Activated B cell treated with CpG ODN at 0.5 μM for 24 hours (primary cell): Measurements from ENCODE around the gene PELI2. TPM values are rescaled to one million over a fixed set of nuclear protein-coding genes. Genes with fewer than 3 reads are reported as not detected.

Experiments
- ATAC-seq: fragments of 200-7000 bp; cut with Tn5 transposase; one replicate; pipeline ENCODE4 v1.10.0; 2021; ENCODE audit warnings: low read depth, mild to moderate bottlenecking, moderate library complexity
- CTCF ChIA-PET: fragments of 350-600 bp; sonication (Branson Sonifier 250); formaldehyde crosslinking; loops from one replicate; lab custom pipeline; 2021; ENCODE audit warnings: antibody characterized with exemption; lab: Charles Lee
- POLR2A ChIA-PET: fragments of 350-600 bp; sonication (Branson Sonifier 250); formaldehyde crosslinking; loops from one replicate; lab custom pipeline; 2021; ENCODE audit warnings: antibody characterized with exemption; lab: Charles Lee
- DNase-seq: peaks from one replicate; pipeline ENCODE4 v3.0.0; 2022
- H3K27ac Mint-ChIP-seq: one replicate; pipeline ENCODE4 v1.8.0; 2020; ENCODE audit warnings: mixed read lengths
- H3K27me3 Mint-ChIP-seq: one replicate; pipeline ENCODE4 v1.8.0; 2021; ENCODE audit warnings: mixed read lengths
- H3K36me3 Mint-ChIP-seq: one replicate; pipeline ENCODE4 v1.8.0; 2021; ENCODE audit warnings: low read depth, mixed read lengths
- H3K4me1 Mint-ChIP-seq: one replicate; pipeline ENCODE4 v1.8.0; 2021; ENCODE audit warnings: mixed read lengths
- H3K4me3 Mint-ChIP-seq: one replicate; pipeline ENCODE4 v1.8.0; 2020; ENCODE audit warnings: mild to moderate bottlenecking, mixed read lengths
- H3K9me3 Mint-ChIP-seq: one replicate; pipeline ENCODE4 v1.8.0; 2020; ENCODE audit warnings: mixed read lengths
- CTCF ChIP-seq: fragments of 200-600 bp; IDR thresholded peaks from one replicate; pipeline ENCODE4 v1.8.0; 2022; ENCODE audit warnings: antibody characterized with exemption, mild to moderate bottlenecking
- intact Hi-C: fragments of 100-400 bp; cut with micrococcal nuclease; formaldehyde crosslinking; loops from one replicate; pipeline ENCODE4 v1.15.1; 2024
- total RNA-seq: library from RNA; stranded (reverse); gene quantifications from 2 replicates; pipeline ENCODE4 v1.2.3, GENCODE V29; 2022

Gene PELI2
- total RNA-seq, 1 donor from 2014 or later = 6.1 TPM

- intact Hi-C loops = no loop called here
- Mint-ChIP-seq H3K36me3 (peaks cover 3% of the 10 kb centered on the region), H3K4me1 (peaks cover 39% of the 10 kb centered on the region), H3K9me3 (no peaks in the 10 kb centered on the region), H3K4me3 (no peak overlapping the region), H3K27me3 (peaks cover 2% of the 10 kb centered on the region), H3K27ac (no peak overlapping the region)
- DNase-seq (no peak), ATAC-seq (no peak)
- TF ChIP-seq CTCF = no peak
- POLR2A ChIA-PET = no interaction called here
- CTCF ChIA-PET = no interaction called here
These were observed 4.1 kb downstream of the PELI2 start for GRCh38 chr14:56122301-56122700.

GRCh38 chr14:56124327-56124726, 6.1 kb downstream of the PELI2 start:
- intact Hi-C loops = no loop called here
- CTCF ChIA-PET = no interaction called here
- no peak overlapping the region for H3K4me3 Mint-ChIP-seq

GRCh38 chr14:56125772-56126636, 7.8 kb downstream of the PELI2 start:
- no peak for DNase-seq
- Mint-ChIP-seq H3K27ac (no peak overlapping the region), H3K4me1 (peaks cover 31% of the 10 kb centered on the region), H3K36me3 (no peaks in the 10 kb centered on the region), H3K27me3 (no peaks in the 10 kb centered on the region), H3K4me3 (no peak overlapping the region), H3K9me3 (no peaks in the 10 kb centered on the region)
- no peak for ATAC-seq
- ChIA-PET CTCF (no interaction called here), POLR2A (no interaction called here)
- TF ChIP-seq CTCF = no peak
- intact Hi-C loops = no loop called here

More at GRCh38 chr14:56124327-56124726, 6.1 kb downstream of the PELI2 start:
- Mint-ChIP-seq H3K4me1 (peaks cover 38% of the 10 kb centered on the region), H3K36me3 (no peaks in the 10 kb centered on the region), H3K9me3 (no peaks in the 10 kb centered on the region), H3K27me3 (peaks cover 2% of the 10 kb centered on the region), H3K27ac (no peak overlapping the region)
- no peak for TF ChIP-seq CTCF
- ATAC-seq (no peak), DNase-seq (no peak)
- POLR2A ChIA-PET = no interaction called here

GRCh38 chr14:56126637-56126913, 8.4 kb downstream of the PELI2 start:
- intact Hi-C loops = no loop called here
- TF ChIP-seq CTCF = no peak
- DNase-seq (no peak), ATAC-seq (no peak)
- POLR2A ChIA-PET = interaction anchor here (1.7 kb wide), 1 partner anchor 9 kb away, joined by 4 read pairs; the partner anchor contains the start of gene PELI2
- CTCF ChIA-PET = no interaction called here
- H3K4me3 Mint-ChIP-seq = no peak overlapping the region
- no peak overlapping the region for H3K27ac Mint-ChIP-seq
- peaks cover 34% of the 10 kb centered on the region for H3K4me1 Mint-ChIP-seq
- no peaks in the 10 kb centered on the region for H3K36me3 Mint-ChIP-seq
- H3K9me3 Mint-ChIP-seq = no peaks in the 10 kb centered on the region
- no peaks in the 10 kb centered on the region for H3K27me3 Mint-ChIP-seq

- Mint-ChIP-seq H3K36me3 (no peaks in the 10 kb centered on the region), H3K27ac (no peak overlapping the region), H3K4me1 (peaks cover 36% of the 10 kb centered on the region), H3K4me3 (no peak overlapping the region), H3K9me3 (no peaks in the 10 kb centered on the region), H3K27me3 (no peaks in the 10 kb centered on the region)
- no peak for DNase-seq
- POLR2A ChIA-PET = interaction anchor here (1.7 kb wide), 1 partner anchor 9 kb away, joined by 4 read pairs; the partner anchor contains the start of gene PELI2
- intact Hi-C loops = loop anchor here (1.0 kb wide), 1 partner anchor 8 kb away; no protein-coding TSS in a partner anchor
- CTCF ChIA-PET = no interaction called here
- no peak for TF ChIP-seq CTCF
- ATAC-seq = no peak
These were observed 8.9 kb downstream of the PELI2 start for GRCh38 chr14:56127156-56127555.
